NCI-H748 (cell line): ENCODE data around the gene AKAP6.

Source experiments
- DNase-seq: peaks from one replicate; lab custom pipeline; 2025; ENCODE audit not compliant: unreplicated experiment; lab: John Stamatoyannopoulos, UW

The AKAP6 gene

DNA sequence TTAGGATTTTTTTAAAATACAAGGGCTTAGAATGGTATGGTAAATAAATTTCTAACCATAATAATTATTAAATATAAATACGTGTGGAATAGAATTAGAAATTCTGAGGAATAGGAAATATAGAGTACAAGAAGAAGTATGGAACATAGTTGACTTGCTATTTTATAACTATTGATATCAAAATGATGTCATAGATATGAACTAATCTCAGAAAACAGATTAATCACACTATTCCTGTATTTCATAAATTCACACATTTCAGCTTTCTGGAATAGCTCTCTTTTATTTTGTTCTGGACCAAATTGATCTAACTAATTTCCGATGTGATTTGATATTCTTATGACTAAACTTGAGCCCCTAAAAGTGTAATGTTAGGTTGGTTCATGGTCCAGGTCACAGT lies 372.4 kb downstream of the AKAP6 start:
- no peak for DNase-seq

DNA sequence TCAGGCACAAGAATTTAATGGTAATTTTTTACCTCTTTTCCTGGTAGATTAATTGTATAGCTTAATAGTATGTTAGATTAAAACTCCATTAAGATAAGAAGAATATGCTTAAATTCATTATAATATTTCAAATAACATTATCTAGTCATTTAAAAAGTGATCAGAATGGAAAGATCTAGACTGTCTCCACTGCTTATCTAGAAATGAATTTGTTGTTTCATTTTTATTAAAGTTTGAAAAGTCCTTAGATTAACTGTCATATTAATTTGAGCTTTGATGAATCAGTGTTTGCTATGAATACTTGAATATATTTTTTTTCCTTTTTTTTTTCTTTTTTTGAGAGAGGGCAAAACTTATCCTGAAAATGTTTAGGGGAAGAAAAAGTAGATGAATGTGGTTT lies 373.0 kb downstream of the AKAP6 start:
- no peak for DNase-seq

DNA sequence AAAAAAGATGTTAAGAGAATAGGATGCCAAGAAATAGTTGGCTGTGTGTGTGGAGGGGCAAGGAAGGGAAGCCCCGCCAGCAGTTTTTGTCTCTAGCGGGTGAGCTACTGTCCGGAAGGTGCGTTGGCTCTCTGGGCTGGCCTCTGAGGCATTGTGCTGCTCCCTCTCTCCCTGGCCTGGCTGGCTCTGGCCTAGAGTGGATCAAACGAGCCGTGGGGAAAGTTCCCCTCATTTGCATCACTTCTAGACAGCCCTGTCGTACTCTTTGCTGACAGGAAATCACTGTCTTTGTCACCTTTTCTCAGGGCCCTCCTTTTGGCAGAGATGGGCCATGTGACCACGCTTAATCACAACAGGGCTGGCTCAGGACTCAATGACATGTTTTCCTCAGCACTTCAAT lies 373.5 kb downstream of the AKAP6 start:
- no peak for DNase-seq

DNA sequence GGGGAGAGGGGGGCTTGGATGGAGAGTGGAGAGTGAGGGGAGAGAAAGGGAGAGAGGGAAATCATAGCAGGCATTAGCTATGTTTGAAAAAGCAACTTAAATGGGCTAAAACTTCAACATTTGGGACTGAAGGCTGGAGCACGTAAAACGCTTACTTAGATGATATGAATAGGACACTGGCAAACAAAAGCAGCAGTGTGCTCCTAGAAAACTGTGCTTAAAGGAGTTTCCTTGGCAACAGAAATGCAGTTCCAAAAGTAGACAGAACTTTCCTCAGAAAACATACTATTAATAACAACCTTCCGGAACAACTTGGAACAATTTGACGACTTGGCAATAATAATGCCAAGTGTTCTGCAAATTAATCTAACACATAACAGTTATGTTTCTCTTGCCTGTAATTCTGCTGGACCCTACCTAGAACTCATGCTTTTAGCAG lies 374.1 kb downstream of the AKAP6 start:
- DNase-seq: no peak

DNA sequence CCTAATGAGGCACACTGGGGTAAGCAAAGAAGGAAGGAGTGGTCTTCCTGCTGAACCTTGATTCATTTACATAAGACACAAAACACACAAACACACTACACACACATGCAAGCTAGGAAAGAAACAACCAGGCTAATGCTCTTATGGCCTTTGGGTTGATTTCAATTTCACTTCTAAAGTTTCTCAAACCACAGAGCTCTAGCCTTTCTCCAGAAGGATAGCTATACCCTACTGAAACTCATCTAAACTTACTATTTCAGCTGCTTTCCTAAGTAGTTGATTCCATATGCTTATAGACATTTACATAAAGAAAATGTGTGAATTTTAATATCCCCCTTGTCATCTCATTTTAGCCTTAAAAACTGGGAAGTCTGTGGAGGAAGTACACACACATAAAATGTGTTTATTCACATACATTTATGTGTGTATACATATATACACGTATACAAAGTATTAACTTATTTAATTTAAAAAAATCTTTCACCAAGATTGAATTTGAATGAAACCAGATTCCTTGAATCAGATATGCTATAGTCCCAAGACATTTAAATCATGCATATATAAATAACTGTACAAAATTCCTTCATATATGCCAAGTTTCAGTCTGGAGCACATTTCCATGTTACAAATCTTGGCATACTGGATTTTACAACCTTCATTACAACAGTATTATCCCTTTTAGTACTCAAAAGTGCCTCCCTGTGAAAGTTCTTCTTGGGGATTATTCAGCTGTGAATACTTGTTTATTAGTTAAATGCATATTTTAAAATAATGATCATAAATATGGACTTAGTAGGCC lies 377.8 kb downstream of the AKAP6 start:
- no peak for DNase-seq

DNA sequence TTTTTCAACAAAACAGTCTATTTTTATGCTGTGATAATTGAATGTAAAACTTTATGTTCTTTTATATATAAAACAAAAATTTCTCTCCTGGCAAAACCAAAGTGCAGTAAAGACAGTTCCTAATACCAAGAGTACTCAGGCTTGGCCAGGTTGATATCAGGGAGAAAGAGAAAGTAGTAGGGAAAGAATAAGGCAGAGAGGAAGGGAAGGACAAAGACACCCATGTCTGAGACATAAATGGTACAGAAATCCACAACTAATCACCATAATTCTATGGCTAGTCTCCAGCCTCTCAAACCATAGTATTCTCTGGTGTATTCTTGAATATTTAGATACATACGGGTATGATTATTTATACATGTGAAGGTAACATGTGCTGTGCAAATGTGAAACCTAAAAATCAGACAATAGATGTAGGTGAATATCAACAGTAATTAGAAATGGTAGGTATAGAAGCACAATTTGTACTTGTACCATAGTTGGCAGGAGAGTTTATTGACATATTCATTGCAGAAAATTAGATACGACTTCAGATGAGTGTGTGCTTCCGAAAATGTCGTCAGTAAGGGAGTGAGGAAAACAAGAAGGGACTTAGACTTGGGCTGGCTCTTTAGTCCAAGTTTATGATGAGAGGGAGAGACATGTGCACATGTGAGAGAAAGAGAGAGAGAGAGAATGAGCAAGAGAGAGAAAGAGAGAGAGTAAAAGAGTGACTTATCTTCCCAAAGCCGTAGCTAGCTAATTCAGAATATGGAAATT lies 378.8 kb downstream of the AKAP6 start:
- no peak for DNase-seq

DNA sequence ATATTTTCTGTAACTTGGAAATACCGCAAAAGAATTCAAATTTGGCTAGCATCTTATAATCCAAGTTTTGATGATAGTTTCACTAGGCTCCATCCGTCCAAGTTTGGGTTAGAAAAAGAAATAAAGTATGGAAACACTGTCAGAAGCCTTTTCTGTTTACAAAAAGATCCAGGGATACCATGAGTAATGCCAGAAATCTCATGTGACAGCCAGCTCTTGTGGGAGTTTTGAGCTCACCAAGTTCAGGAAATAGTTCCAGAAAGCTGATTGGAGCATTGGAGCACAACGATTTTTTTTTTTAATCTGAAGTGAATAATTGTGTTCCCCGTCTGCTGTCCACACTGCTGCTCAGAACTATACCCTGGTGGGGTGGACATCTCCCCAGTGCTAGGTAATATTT lies 379.9 kb downstream of the AKAP6 start:
- no peak for DNase-seq

DNA sequence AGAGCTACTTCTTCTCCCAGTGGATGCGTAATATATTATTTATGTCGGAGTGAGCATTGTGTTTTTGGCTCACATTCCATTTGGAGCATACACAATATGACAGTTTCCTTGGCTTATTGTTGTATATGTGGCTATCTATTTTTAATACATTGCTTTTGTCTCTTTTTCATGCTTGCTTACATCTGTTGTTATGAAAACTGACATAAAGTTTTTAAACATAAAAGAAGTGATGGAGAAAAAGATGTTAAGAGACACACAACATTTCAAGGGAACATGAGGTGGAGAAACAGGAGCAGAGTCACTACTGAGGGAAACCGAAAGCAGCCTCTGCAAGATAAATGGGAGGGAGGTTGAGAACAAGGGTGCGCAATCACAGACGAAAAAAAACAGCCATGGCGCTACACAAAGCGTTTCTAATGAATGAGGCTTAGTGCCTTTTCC lies 381.2 kb downstream of the AKAP6 start:
- DNase-seq: no peak

DNA sequence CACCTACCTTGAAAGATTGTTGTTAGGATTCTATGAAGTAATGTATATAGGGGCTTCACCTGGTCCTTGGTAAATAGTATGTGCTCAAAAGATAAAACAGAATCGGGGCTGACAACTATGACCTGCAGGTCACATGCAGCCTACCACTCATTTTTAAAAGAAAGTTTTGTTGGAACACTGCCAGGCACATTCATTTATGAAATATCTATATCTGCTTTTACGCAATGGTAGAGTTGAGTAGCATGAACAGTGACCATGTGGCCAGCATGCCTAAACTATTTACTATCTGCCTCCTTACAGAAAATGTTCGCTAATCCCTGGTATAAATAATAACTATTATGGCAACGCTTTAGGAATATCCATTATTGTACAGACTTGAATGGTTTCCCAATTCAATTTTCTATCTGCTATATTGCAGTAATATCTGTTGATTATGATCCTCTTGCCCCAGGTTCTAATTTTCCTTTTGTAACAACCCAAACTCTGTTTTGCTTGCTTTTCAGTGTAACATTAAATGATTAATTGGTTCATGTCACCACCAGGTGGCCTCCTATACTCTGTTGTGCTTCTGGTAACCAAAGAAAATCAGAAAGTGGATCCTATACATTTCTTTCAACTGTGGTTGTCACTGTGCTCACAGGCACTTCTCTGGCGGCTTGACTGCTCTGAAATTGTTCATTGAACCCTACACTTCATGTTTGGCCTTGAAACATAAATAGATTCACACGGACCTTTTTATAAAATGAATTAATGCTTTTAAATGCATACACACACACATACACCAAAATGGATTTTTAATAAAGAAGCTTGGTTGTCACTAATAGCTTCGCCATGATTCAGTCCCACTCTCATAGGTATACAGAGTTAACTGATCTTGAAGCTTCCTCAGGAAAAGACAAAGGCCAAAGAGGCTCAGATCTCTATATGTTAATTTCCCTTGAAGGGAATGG lies 381.9 kb downstream of the AKAP6 start:
- peak; percentile 80 for DNase-seq

DNA sequence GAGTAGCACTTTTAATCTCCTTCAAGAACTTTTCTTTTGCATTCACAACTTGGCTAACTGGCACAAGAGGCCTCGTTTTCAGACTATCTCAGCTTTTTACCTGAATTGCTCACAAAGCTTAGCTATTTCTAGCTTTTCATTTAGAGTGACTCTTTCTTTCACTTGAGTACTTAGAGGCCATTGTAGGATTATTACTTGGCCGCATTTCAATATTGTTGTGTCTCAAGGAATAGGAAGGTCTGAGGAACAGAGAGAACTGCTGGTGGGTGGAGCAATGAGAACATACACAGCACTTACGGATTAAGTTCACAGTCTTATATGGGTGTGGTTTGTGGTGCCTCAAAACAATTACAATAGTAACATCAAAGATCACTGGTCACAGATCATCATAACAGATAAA lies 384.8 kb downstream of the AKAP6 start:
- no peak for DNase-seq

DNA sequence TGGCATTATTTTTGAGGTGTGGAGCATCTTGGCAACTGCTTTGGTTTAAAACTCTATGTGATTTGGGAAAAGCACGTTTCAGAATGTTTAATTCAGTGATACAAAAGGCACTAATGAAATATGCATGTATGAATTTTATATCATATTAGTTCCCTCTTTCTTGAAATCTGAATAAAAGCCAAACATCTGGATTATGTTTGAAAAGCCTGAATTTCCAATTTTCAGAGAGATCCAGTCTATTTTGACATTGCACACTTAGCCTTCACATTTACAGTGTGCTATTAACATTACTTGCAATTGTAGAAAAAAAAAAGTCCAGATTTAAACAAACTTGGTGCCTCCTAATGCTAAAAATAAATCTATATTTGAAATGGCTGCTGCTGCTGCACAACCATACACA lies 390.5 kb downstream of the AKAP6 start:
- no peak for DNase-seq

DNA sequence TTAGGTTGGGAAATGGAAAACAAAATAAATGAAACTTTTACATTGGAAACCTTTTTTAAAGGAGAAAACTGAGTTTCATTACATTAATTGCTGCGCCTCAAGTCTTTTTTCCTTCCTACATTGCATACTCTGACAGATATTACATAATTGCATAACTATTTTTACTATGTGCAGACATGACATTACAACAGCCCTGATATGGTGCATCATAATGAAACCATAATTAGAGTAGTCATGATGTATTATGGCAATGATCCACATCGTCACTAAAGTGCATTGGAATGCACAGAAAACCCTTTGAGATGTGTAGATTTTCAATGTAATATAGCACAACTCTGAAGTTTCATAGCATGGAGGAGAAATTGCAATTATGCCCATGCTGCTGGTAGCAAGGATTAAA lies 391.8 kb downstream of the AKAP6 start:
- DNase-seq: no peak

DNA sequence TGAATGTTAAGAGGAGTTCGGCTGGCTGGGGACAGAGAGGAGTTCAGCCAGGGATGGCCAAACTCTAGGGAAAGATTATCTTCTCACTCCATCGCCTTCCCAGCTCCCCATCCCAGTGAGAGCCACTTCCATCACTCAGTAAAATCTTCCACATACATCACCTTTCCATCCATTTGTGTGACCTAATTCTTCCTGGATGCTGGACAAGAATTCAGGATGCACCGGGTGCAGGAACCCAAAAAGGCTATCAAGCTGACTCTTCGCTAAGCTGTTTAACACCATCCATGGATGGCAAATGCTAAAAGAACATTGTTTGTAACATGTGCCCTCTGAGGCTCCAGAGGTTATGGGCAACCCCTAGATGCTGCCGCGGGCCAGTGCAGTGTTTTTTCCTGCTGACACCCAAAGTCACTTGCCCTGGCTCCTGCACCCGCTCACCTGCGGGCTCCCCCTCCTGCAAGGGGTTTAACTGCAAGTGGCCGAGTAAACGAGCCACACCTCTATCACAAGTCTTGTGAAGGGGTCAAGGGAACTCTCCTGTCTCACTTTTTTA lies 393.6 kb downstream of the AKAP6 start:
- DNase-seq: no peak

DNA sequence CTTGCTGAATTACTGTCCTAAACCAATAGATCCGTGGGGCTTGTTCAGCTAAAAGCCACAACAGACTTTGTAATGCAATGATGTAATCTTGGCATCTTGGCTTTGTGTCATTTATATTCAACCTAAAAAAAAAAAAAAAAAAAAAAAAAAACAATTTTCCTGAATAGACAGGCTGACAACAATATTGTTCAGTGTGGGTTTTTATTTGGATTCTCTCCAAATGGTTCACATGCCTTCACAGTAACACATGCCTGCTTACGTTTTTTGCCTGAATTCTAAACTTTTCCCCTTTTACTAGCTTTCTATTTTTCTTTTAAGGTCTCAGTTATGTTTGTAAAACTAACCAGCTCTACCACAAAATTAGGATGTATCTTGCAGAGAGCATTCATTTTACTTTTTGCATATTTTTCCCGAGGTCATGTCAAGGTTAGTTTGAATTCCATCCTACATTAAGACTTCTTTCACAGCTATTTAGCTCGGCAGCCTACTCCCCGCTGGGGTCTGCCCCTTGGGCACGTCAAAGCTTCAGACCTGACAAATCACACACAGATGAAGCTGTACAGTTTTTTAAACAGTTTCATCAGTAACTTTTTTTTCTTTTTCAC lies 395.9 kb downstream of the AKAP6 start:
- no peak for DNase-seq

DNA sequence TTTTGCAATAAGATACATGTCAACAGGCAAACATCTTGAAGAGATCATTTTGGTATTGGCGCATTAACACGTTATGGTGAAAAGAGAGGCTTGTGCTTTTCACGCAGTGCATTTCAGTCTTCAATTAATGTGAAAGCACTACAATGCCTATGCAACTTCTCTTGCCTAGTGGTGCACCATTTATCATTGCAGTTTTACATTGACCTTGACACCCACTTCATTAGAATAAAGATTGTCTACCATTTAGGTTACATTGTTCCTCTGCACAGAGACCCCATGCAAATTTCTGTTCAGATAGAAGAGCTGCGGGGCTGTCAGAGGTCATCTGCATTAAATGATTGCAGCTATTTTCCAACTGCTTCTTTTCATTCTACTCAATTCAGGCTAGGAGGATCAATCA lies 397.4 kb downstream of the AKAP6 start:
- no peak for DNase-seq

DNA sequence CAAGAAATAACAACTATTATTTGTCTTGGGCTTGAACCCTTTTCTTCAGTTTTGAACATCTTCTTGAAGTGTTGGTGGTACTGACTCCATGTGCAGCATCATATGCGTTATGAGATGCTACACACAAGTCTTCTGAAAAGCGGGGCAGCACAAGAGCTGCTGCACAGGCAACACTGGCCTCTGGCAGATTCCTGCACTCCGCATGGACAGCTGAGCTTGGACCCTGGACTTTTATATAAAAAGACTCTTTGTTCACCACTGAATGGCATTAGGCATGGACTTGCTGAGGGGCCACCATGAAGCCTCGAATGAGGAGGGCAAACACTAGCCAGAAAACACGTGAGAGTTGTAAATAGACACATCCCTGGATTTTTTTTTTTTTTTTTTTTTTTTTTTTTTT lies 398.7 kb downstream of the AKAP6 start:
- no peak for DNase-seq

DNA sequence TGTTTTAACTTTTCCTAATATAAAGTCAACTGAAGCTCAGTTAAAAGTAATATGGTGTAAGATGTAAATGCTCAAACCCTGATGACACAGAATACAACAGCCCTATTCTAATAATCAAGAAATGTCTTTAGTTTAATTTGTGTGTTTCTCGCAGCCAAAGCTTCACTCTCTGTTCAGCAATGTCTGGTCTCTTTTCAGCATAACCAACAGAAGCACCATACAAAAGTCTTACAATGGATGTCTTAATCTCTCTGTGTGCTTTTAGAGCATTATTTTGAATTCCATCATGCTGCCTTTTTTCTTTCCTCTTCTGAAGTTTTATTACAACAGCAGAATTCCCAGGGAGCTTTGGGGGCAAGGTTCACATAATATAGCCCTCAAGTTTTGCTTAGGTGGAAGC lies 399.4 kb downstream of the AKAP6 start:
- DNase-seq: no peak

DNA sequence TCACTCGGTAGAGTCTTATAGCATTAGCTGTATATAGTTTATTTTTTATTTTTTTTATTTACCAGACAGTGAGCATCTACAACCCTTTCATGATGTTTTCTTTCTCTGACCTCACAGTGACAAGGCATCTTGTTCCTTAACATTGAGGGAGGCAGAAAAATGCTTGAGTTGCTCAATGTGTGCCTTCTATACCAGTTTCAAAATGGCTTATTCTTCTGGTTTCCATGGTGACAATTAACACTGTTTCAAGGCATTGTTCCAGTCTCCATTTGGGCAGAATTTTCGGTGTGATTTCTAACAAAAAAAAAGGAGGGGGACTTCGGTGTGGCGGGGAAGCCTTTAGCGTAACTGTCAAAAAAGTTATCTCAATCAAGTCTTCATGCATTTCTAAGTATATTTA lies 399.9 kb downstream of the AKAP6 start:
- peak; percentile 90 for DNase-seq

DNA sequence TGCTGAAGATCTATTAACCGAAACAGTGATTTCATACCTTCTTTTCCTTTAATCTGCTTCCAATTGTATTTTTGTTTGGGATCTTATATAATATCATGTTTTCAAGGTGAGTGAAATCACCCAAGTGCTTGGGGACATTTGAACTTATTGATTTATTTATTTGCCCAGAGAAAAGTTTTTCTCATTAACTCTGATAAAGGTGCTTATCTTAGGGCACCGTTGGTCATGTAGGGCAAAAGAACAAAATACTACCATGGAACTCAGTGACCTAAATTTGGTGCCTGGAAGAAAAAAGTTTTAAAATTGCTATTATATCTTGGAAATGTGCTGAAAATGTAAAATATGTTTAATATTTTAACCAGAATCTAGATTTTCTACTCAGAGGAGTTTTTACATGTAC lies 402.2 kb downstream of the AKAP6 start:
- no peak for DNase-seq

DNA sequence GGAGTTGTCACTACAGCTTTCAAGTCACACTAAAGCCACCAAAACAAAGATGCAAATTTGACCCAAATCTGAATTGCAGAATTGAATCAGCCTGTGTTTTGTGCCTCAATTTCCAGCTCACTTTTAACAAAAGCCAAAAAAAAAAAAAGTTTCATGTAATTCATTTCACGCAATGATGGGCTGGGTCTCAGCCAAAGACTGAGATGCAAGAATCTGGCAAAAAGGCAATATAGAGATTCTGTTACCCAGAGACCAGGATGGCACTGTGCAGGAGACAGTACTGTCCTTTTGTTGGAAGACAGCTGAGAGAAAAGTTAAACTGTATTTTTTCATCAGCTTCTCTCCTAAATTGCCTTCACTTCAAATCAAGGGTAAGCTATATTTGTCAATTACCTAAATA lies 403.9 kb downstream of the AKAP6 start:
- DNase-seq: no peak

DNA sequence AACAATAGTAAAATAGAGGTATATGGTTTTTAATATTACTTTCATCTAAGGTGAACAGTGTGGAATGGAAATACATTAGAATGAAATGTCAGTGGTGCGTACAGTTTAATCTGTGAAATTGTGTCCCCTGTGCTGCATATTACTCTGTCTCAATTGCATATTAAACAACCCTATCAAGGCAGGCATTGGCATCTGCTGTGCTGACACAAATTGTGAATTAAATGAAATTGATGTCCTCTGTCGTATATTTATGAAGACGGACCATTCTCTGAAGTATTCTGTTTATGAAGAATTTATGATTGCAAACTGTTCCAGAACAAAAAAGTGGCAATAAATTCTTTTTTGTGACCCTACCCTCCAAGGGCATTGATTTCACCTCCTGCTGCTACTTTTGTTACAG lies 405.2 kb downstream of the AKAP6 start:
- no peak for DNase-seq
